GM10248 (cell line): ENCODE results near the gene TMEM247.

Source experiments
- CTCF ChIA-PET: fragments of 300-600 bp; sonication (Branson Sonifier 250); formaldehyde crosslinking; extraction: SDS; loops from one replicate; lab custom pipeline; 2021; ENCODE audit warnings: antibody characterized with exemption; lab: Yijun Ruan, JAX
- POLR2A ChIA-PET: fragments of 350-650 bp; sonication (Branson Sonifier 250); formaldehyde crosslinking; extraction: SDS; loops from one replicate; lab custom pipeline; 2020; ENCODE audit warnings: antibody characterized with exemption; lab: Yijun Ruan, JAX
- DNase-seq: peaks from one replicate; pipeline ENCODE4 v3.0.0; 2012; ENCODE audit errors: extremely low spot score
- CTCF ChIP-seq: IDR thresholded peaks from 2 replicates; pipeline ENCODE4 v1.5.1; 2012; ENCODE audit warnings: mild to moderate bottlenecking, low read depth; ENCODE audit errors: extremely low read depth, missing control alignments, control extremely low read depth

The TMEM247 gene

GRCh38 chr2:46531863-46532262, 52.5 kb downstream of the TMEM247 start:
- ChIA-PET POLR2A (no interaction called here), CTCF (interaction anchor here (0.9 to 1.1 kb wide), 3 partner anchors 9 to 118 kb away, joined by 3 to 4 read pairs (median 3); no protein-coding TSS in a partner anchor)
- no peak for DNase-seq
- TF ChIP-seq CTCF = no peak
